Bronchial epithelial cell (primary cell): ENCODE measurements around the gene EPHB6. TPM values are rescaled to one million over a fixed set of nuclear protein-coding genes. Genes with fewer than 3 reads are reported as not detected.

Source experiments
- DNase-seq: peaks from one replicate; pipeline ENCODE4 v3.0.0-alpha.2; 2010; ENCODE audit warnings: low read depth
- FAIRE-seq: peaks from 2 replicates; lab custom pipeline; 2011; peaks lifted over from hg19 to GRCh38; lab: Jason Lieb, UNC
- H3K27me3 ChIP-seq: 2 replicates; pipeline ENCODE4 v1.5.1; 2011; ENCODE audit warnings: low read length; ENCODE audit not compliant: control insufficient read depth, insufficient read depth
- H3K36me3 ChIP-seq: 2 replicates; pipeline ENCODE4 v1.5.1; 2011; ENCODE audit warnings: low read length; ENCODE audit not compliant: control insufficient read depth, insufficient read depth
- H3K4me3 ChIP-seq: 2 replicates; pipeline ENCODE4 v1.5.1; 2011; ENCODE audit warnings: mild to moderate bottlenecking, low read depth, low read length, control low read depth
- CTCF ChIP-seq: IDR thresholded peaks from 2 replicates; pipeline ENCODE4 v1.5.1; 2011; ENCODE audit warnings: mild to moderate bottlenecking, moderate library complexity, low read length, control low read depth, inconsistent platforms; ENCODE audit not compliant: insufficient read depth, severe bottlenecking
- total RNA-seq: library from RNA; depleted of rRNA; stranded (reverse); fragments of >200 nt; gene quantifications from 2 replicates; pipeline ENCODE4 v1.2.1, GENCODE V29; 2014

The EPHB6 gene
- total RNA-seq, 1 donor from 2014 or later, result under 0.01 TPM

DNA sequence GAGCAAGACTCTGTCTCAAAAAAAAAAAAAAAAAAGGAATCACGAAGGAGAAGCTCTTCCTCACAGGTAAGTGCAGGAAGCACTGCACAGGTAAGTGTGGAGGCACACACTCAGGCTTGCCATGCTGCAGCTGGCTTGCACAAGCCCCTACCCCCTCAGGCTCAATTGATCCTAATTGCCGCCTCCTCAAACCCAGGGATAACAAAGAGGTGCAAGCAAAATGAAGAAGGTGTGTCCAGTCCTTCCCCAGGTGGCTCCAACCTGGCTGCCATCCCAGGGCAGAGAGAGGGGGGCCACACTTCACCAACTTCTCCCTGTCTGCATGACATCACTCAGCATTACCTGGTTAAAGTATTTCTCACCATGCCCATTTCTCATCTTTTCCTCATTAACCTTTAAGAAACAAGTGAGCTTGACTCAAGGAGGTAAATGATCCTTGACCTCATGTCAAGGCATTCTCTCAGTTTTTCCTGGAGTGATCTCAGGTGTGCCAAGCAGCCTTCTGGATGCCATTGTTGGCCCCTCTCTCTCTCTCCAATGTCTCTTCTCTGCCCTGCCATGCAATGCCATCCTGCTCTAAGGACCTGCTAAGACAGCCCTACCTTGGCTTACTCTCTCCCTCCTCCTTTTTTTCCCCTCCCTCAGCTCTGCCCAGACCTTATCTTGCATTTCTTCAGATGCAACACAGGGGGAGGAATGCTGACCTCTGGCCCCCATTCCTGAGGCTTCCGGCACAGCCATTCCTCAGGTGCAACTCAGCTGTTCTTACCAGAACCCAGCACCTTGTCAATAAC lies 43.7 kb downstream of the EPHB6 start:
- Histone ChIP-seq H3K4me3 (no peak overlapping the region), H3K27me3 (no peaks in the 10 kb centered on the region), H3K36me3 (no peaks in the 10 kb centered on the region)
- no peak for TF ChIP-seq CTCF
- no peak for FAIRE-seq
- no peak for DNase-seq

DNA sequence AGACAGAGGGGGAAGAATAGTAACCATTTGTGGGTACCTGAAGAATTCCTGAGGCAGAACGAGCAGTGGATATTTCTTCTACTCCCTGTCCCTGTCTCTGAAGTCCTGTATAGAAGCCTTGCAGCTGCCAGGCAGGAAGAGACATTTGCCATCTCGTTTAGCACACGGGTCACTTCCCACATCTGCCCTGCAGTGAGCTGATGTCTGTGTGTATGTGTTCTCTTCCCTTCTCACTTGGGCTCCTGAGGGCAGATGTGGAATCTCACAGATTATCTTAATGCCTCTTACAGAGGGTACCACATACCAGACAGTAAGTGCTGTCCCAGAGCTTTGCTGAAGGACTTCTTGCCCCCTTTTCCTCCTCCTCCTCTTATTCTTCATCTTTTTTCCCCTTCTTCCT lies 44.8 kb downstream of the EPHB6 start:
- Histone ChIP-seq H3K36me3 (no peaks in the 10 kb centered on the region), H3K4me3 (no peak overlapping the region), H3K27me3 (no peaks in the 10 kb centered on the region)
- no peak for TF ChIP-seq CTCF
- no peak for DNase-seq
- peak; percentile 32 for FAIRE-seq

DNA sequence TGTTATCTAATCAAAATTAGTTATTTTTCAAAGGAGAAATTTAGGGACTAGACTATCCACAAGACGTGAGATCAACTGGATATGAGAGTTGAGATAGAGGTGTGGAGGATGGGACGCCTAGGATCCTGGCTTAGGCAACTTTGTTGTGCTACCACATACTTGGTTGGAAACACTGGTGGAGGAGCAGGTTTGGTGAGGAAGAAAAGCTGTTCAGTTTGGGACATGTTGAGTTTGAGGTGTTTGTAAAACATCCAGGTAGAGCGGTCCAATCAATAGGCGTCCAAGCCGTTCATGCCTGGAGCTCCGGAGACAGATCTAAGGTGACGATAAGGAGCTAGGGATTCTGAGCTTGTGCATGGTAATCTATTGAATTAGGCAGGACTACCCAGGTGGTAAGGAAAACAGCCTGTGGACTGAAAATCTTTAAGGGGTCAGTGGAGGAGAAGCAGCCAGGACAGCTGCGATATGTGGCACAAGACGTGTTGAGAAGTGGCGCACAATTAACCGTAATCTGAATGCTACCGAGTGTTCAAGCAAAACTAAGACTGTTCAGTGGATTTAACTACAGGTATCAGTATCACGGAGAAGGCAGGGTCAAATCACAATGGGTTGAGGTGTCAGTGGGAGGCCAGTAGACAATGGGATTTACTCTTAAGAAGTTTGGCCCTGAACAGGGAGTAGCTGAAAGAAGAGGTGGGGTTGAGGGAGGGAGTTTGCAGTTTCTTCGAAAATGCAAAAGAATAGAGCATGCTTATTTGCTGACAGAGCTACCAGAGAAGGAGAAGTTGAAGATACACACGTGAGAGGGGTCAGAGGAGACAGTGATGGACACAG lies 46.8 kb downstream of the EPHB6 start:
- FAIRE-seq, result peak; percentile 13
- H3K27me3 ChIP-seq, result no peaks in the 10 kb centered on the region
- no peaks in the 10 kb centered on the region for H3K36me3 ChIP-seq
- no peak for TF ChIP-seq CTCF
- H3K4me3 ChIP-seq, result no peak overlapping the region
- DNase-seq, result no peak

DNA sequence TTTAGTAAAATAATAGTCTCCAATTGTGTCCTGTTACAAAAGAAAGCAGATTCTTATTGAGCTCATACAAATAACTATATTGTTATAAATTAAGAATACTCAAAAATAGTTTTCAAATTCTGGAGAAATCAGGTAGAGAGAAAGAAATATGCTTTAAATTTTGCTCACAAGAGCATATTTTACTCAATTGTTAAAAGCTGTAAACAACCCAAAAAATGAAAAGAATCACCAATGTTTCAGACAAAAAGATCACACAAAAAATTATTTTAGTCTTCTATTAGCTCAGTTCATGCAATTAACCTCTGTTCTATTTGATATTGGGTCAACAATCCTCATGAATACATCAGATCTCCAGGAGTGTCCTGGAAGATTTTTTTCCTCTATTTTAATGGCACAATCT lies 49.3 kb downstream of the EPHB6 start:
- Histone ChIP-seq H3K27me3 (no peaks in the 10 kb centered on the region), H3K4me3 (no peak overlapping the region), H3K36me3 (no peaks in the 10 kb centered on the region)
- no peak for TF ChIP-seq CTCF
- no peak for FAIRE-seq
- no peak for DNase-seq

- H3K4me3 ChIP-seq, result no peak overlapping the region
- H3K36me3 ChIP-seq, result no peaks in the 10 kb centered on the region
- no peak for TF ChIP-seq CTCF
- FAIRE-seq, result no peak
- no peak for DNase-seq
- no peaks in the 10 kb centered on the region for H3K27me3 ChIP-seq
Measured at GRCh38 chr7:142905759-142906158, 50.9 kb downstream of the EPHB6 start.
